Gastrocnemius medialis (tissue), 4 donors: ENCODE measurements around the gene CFAP100.

Experiments used
- CTCF ChIP-seq, 5 experiments: fragments of 450-650 bp in 3 of 5; fragments of 200-600 bp in 2 of 5; sonication (generic) in 2 of 5; IDR thresholded peaks in 4 of 5; conservative IDR thresholded peaks in 1 of 5; 1 replicate in 4 of 5; 2 replicates in 1 of 5; pipeline ENCODE4 v1.5.1; 2016 to 2019; ENCODE audit warnings: antibody characterized with exemption in 5 of 5, mild to moderate bottlenecking in 3 of 5, moderate library complexity in 3 of 5
- POLR2A ChIP-seq, 2 donors: fragments of 450-650 bp; IDR thresholded peaks; one replicate each; pipeline ENCODE4 v1.6.1; 2017; ENCODE audit warnings: antibody characterized with exemption in 2 of 2, mild to moderate bottlenecking in 2 of 2, moderate library complexity in 2 of 2

GRCh38 chr3:126423191-126424038 is 28.7 kb downstream of the CFAP100 start:
- TF ChIP-seq CTCF (IDR thresholded peaks at IDR 0.05 in 4 of 5, conservative IDR thresholded peaks at IDR 0.05 in 1 of 5), result no peak
- no peak for TF ChIP-seq POLR2A (IDR thresholded peaks at IDR 0.05)
